ENCODE measurements around the gene GFPT1. TPM values are rescaled to one million over a fixed set of nuclear protein-coding genes. Genes with fewer than 3 reads are reported as not detected.
A peak's percentile ranks its signal among the peaks of the same experiment; 100 is the strongest.

The GFPT1 gene
- total RNA-seq, 4 donors from 2014 or later = 15.3 to 40.4 (median 28.2) TPM

DNA sequence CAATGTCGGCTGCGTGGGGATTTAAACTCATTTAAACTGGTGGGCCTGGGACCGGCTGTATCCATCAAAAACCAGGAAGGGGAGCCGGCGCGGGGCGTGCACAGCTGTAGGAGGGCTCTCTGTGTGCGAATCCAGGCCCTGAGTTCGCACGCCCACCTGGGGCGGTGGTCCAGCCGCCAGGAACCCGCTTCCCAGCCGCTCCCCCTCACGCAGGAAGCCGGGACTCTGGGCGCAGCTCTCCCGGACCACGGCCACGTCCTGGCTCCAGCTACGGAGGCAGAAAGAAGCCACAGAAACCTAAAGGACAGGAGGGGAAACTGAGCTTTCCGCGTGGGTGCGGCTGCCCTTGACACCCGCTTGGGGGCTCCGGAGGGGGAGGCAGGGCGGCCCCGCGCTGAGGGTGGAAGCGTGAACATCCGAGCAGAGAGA, 80.6 kb downstream of the GFPT1 start:
- H3K4me1 ChIP-seq = peaks cover 3 to 60% (median 42%) of the 10 kb centered on the region in 3 donors

DNA sequence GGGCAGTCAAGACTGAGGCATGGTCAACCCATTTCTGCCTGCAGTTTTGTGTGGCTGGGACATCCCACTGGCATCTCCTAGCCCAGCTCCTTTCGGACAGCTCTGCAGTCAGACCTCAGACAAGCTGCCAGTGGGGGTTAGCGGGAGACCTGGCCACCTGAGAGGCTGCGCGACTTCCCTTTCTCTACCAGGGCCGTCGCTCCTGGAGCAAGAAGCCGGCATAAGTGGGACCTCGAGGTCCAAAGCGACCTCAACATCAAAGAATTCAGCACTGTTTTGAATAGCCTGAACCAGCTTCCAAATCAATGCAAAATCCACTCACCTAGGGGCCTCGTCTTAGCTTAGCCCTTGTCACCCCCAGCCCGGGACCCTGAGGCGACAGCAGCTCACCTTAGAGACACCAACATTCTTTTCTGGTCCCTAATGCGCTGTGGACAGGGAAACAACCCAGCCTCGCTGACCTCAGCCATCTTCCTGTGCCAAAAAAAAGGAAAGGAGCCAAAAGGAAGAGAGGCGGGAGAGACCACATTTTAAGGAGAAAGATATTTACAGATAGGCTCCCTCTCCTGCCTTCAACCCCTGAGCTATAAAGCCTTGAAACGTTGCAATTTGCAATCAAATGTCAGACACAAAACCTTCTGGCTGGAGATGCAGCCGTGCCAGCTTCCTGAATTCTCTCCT, 81.2 kb downstream of the GFPT1 start:
- TF ChIP-seq, protein P1, sequence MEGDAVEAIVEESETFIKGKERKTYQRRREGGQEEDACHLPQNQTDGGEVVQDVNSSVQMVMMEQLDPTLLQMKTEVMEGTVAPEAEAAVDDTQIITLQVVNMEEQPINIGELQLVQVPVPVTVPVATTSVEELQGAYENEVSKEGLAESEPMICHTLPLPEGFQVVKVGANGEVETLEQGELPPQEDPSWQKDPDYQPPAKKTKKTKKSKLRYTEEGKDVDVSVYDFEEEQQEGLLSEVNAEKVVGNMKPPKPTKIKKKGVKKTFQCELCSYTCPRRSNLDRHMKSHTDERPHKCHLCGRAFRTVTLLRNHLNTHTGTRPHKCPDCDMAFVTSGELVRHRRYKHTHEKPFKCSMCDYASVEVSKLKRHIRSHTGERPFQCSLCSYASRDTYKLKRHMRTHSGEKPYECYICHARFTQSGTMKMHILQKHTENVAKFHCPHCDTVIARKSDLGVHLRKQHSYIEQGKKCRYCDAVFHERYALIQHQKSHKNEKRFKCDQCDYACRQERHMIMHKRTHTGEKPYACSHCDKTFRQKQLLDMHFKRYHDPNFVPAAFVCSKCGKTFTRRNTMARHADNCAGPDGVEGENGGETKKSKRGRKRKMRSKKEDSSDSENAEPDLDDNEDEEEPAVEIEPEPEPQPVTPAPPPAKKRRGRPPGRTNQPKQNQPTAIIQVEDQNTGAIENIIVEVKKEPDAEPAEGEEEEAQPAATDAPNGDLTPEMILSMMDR (IDR thresholded peaks at IDR 0.05) = no peak
- no peak for TF ChIP-seq POLR2AphosphoS5 (IDR thresholded peaks at IDR 0.05)
- TF ChIP-seq POLR2A (IDR thresholded peaks at IDR 0.05) = no peak
- TF ChIP-seq EP300 (IDR thresholded peaks at IDR 0.05) = no peak
- Histone ChIP-seq H3K36me3 (no peaks in the 10 kb centered on the region), H3K27me3 (no peaks in the 10 kb centered on the region), H3K27ac (peak overlapping the region; percentile 54 to 94 (median 90)), H3K4me3 (peak overlapping the region; percentile 43 to 76), H3K4me1 (peaks cover 3 to 54% (median 38%) of the 10 kb centered on the region in 3 donors), H3K9me3 (peaks cover 0 to 7% (median 0%) of the 10 kb centered on the region in 3 donors)
- no peak for ATAC-seq
- WGBS, 2 donors (ENCODE audit: low coverage in 1 of 2) = 0 to 39% methylated on average over 2 to 8 of the region's 17 CpGs

More for the DNA sequence above, 80.6 kb downstream of the GFPT1 start:
- TF ChIP-seq POLR2A (IDR thresholded peaks at IDR 0.05) (no peak), POLR2AphosphoS5 (IDR thresholded peaks at IDR 0.05) (no peak), EP300 (IDR thresholded peaks at IDR 0.05) (no peak)
- TF ChIP-seq, protein P1 (IDR thresholded peaks at IDR 0.05) = no peak
- Histone ChIP-seq H3K36me3 (no peaks in the 10 kb centered on the region), H3K4me3 (peak overlapping the region; percentile 43 to 76), H3K27me3 (no peaks in the 10 kb centered on the region), H3K27ac (peak overlapping the region; percentile 54 to 94 (median 90)), H3K9me3 (peaks cover 0 to 7% (median 0%) of the 10 kb centered on the region in 3 donors)
- WGBS, 2 donors (ENCODE audit: low coverage in 1 of 2) = 2% methylated on average over 12 of the region's 31 CpGs; no CpG with 5 or more reads in 1 of the 2 donors
- ATAC-seq = no peak

DNA sequence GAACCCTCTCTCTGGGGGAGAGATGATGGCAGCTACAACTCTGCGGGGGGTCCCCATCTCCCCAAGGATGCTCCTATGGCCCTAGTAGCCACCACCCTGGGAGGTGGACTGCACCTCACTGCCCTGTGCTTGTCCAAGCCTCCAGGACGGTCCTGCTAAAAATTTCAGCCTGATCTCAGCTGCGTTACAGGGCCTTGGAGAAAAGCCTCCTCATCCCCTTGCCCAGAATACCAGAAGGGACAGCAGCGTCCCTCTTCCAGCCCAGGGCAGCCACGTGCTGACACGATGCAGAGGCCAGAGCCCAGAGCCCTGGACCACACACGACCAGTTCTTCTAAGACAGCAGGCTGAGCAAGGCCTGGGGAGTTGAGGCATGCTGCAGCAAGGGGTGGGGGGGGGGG, 81.9 kb downstream of the GFPT1 start:
- Histone ChIP-seq H3K27ac (peak overlapping the region in 1 of 4 donors; percentile 94), H3K36me3 (no peaks in the 10 kb centered on the region), H3K9me3 (peaks cover 0 to 7% (median 0%) of the 10 kb centered on the region in 3 donors), H3K4me3 (no peak overlapping the region), H3K4me1 (peaks cover 0 to 48% (median 31%) of the 10 kb centered on the region in 3 donors), H3K27me3 (no peaks in the 10 kb centered on the region)
- WGBS, 2 donors (ENCODE audit: low coverage in 1 of 2) = no CpG with 5 or more reads among the region's 7 CpGs
- TF ChIP-seq, protein P1 (IDR thresholded peaks at IDR 0.05) = no peak
- TF ChIP-seq POLR2AphosphoS5 (IDR thresholded peaks at IDR 0.05) (no peak), POLR2A (IDR thresholded peaks at IDR 0.05) (no peak), EP300 (IDR thresholded peaks at IDR 0.05) (no peak)
- ATAC-seq = no peak

DNA sequence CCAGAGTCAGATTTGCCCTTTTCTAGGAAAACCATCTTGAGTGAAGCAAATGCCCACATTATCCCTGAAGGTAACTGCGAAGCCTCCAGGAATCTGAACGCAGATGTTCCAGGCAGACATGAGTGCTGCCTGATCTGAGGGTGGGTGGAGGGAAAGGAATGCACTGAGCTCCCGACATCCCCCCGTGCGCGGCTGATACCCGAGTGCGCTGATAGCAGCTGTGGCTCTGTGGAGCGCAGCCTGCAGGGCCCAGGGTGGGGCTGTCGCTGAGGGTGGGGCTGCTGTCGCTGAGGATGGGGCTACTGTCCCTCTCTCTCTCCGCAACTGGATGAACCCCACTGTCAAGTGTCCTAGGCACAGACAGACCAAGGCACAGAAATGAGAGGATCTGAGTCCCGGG, 82.4 kb downstream of the GFPT1 start:
- WGBS, 2 donors (ENCODE audit: low coverage in 1 of 2) = 96% methylated on average over 4 of the region's 13 CpGs; no CpG with 5 or more reads in 1 of the 2 donors
- no peaks in the 10 kb centered on the region for H3K27me3 ChIP-seq
- H3K36me3 ChIP-seq = no peaks in the 10 kb centered on the region
- H3K4me1 ChIP-seq = peaks cover 0 to 42% (median 26%) of the 10 kb centered on the region in 3 donors
- no peak overlapping the region for H3K4me3 ChIP-seq
- H3K9me3 ChIP-seq = peaks cover 0 to 7% (median 0%) of the 10 kb centered on the region in 3 donors
- no peak for ATAC-seq
- TF ChIP-seq POLR2AphosphoS5 (IDR thresholded peaks at IDR 0.05) (no peak), EP300 (IDR thresholded peaks at IDR 0.05) (no peak), POLR2A (IDR thresholded peaks at IDR 0.05) (no peak)
- TF ChIP-seq, protein P1 (IDR thresholded peaks at IDR 0.05) = no peak
- H3K27ac ChIP-seq = no peak overlapping the region

DNA sequence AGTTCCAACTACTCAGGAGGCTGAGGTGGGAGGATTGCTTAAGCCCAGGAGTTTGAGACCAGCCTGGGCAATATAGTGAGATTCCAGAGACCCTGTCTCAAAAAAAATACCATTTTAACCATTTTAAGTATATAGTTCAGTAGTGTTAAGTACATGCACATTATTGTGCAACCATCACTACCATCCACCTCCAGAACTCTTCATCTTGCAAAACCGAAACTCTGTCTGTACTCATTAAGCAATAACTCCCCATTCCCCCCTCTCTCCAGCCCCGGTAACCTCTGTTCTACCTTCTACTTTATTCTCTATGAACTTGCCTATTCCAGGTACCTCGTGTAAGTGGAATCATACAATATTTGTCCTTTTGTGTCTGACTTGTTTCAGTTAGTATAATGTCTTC, 86.4 kb downstream of the GFPT1 start:
- TF ChIP-seq, protein P1 (IDR thresholded peaks at IDR 0.05) = no peak
- TF ChIP-seq EP300 (IDR thresholded peaks at IDR 0.05) = no peak
- no peak for TF ChIP-seq POLR2AphosphoS5 (IDR thresholded peaks at IDR 0.05)
- TF ChIP-seq POLR2A (IDR thresholded peaks at IDR 0.05) = no peak
- H3K36me3 ChIP-seq = no peaks in the 10 kb centered on the region
- H3K27ac ChIP-seq = no peak overlapping the region
- no peak overlapping the region for H3K4me3 ChIP-seq
- H3K9me3 ChIP-seq = peaks cover 0 to 7% (median 0%) of the 10 kb centered on the region in 3 donors
- ATAC-seq = no peak
- peaks cover 0 to 2% (median under 1%) of the 10 kb centered on the region in 3 donors for H3K4me1 ChIP-seq
- 90 to 95% methylated on average over 3 of the region's 3 CpGs for WGBS, 2 donors (ENCODE audit: low coverage in 1 of 2)
- no peaks in the 10 kb centered on the region for H3K27me3 ChIP-seq
